HG03025 (cell line): ENCODE results near the gene AUTS2.

Source experiments
- ATAC-seq: cut with Tn5 transposase; IDR thresholded peaks from one replicate; pipeline ENCODE4 v1.9.1; 2021; ENCODE audit warnings: mild to moderate bottlenecking, moderate library complexity; ENCODE audit not compliant: unreplicated experiment, low FRiP score

AUTS2 gene

DNA sequence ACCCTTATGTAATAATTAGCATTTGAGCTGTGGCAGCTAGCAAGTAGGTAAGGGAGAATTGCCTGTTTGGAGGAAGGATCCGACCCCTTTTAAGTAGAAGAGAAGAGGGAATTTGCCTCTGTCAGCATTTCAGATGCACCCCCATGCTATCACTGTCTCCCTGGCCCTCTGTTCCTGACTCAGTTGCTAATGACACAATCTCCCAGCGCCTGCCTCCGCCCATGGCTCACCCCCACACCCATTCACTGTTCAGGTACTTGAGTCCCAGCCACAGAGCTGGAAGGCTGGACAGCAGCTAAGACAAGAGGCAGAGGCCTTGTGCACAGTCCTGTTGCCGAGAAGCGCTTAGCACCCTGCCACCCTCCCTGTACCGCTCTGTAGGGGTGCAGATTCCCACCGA is 1021.4 kb downstream of the AUTS2 start:
- ATAC-seq, result no peak

DNA sequence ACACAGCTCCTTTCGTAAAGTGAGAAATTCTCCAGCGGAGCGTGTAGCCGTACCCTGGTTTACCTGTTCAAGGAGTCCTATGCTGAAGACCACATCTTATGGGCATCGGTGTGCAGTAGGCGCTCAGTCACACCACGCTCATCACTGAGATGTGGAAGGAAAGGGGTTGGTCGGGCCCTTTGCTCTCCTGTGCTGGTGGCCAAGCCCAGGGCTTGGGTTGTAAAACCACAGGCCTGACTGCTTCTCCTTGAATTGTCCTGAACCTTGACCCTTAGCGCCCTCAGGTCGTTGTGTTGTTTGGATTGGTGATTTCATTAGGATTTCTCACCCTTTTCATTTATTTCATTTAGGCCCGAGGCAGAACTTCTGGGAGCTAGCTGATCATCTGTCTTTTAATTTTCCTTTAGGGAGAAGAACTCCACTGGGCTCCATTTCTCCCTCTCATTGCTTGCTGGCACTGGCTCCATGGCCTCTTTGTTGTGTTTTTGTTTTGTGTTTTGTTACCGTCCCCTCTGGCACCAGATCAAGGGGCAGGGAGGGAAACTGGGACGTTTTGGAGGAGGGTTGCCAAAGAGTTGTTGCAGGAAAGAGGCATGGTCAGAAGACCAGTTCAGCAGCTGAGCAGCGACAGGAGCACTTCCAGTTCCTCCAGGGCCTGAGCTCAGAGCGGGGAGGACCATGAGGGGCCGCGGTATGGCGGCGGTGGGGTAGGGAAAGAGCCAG is 1022.2 kb downstream of the AUTS2 start:
- no peak for ATAC-seq

DNA sequence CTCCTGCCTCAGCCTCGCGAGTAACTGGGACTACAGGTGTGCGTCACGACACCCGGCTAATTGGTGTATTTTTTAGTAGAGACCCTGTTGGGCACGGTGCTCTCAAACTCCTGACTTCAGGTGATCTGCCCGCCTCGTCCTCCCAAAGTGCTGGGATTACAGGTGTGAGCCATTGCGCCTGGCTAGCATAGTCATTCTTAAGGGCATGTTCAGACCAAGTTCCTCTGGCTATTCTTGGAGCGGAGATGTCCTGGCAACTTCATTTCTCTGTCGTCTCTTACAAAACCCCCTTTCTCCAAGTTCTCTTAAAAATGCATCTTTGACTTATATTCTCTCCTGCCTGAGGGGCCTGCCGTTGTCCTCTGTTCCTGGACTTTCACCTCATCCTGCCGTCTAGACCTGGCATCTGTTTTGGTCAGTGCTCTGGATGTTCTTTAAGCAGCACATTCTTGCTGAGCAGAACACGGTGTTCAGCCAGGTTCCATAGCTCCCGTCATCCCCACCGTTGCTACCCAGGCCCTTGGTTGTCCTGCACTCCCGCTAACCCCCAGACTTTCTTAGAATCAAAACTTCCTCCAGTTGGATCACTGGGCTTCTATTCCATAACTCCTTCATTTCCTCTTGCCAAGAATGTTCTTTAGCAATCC is 1023.8 kb downstream of the AUTS2 start:
- ATAC-seq, result no peak

GRCh38 chr7:70622936-70623335 is 1024.7 kb downstream of the AUTS2 start:
- no peak for ATAC-seq

DNA sequence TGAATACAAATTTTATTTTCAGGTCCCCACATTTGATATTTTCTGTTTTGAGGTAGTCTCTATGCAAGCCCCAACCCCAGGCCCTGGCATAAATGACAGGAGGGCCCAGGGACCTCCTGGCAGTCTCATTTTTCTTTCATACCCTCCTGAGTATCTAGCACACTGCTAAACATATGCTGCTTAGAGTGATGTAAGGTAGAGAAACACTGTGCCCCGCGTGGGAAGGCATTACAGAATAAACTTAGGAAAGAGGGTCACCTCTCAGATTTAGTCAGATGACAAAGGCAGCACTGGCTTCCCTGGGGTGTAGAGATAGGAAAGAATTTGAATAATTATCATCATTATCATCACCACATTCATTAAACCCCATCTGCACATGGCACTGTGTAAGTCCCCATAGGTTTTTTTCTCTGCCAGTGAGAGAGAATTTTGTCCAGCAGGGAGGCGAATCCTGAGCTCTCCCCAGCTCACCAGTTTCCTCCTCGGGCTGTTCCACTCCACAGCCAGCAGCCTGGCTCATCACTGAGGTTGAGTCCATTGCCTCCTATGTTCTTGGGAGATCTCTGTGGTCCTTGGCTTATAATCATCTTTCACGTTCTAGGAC is 1026.3 kb downstream of the AUTS2 start:
- no peak for ATAC-seq

- ATAC-seq, result no peak
Observed at GRCh38 chr7:70627461-70627860, 1029.2 kb downstream of the AUTS2 start.

DNA sequence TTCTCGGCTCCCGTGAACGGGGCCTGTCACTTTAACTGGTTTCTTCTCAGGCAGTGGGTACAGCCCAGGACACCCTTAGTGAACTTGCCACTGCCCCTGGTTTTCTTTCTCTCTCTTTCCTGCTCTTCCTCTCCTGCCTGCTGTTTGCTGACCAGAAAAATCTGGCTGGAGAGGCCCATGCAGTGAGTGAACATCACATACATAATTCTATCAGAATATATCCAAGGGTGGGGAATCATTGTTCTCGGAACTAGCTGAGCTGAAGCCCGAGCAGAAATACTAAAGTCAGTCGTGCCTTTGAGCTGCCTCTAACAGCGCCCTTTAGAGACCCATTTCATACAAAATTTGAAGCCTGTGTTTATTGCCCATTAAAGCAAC is 1032.2 kb downstream of the AUTS2 start:
- ATAC-seq, result no peak

- ATAC-seq, result no peak
Observed at GRCh38 chr7:70630818-70631457, 1032.7 kb downstream of the AUTS2 start.

DNA sequence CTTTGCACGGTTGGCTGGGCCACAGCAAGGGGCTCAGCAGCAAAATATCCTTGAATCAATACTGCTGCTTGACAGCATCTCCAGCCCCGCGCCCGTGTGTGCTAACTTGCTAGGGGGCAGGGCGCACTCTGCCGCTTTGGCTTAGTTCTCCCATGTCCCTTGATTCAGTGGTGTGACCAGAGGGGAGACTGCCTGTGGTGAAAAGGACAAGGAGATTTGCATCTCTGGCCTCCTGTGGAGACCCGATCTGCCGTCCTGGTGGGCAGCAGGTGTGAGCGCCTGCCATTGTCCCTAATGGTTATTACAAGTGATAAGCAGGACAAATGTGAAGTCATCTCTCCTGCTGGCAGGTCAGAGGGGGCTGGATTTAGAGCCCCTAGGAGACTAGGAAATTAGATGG is 1033.4 kb downstream of the AUTS2 start:
- ATAC-seq, result no peak

- no peak for ATAC-seq
Observed at GRCh38 chr7:70632400-70632799, 1034.1 kb downstream of the AUTS2 start.

DNA sequence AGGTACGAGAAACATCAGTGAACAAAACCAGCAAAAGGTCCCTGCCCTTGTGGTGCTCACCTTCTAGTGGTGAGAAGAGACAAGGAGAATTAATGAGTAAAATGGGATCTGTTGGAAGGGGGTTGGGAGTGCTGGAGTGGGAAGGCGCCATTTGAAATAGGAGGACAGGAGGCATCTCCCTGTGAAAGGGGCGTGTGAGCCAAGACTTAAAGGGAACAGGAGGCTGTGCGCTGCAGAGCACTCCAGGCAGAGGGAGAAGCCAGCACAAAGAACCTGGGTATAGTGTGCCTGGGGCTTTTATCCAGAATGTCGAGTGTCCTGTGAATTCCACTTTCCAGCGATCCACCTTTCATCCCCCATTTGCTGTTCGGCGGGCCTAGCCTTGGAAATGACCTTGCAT is 1035.8 kb downstream of the AUTS2 start:
- no peak for ATAC-seq

DNA sequence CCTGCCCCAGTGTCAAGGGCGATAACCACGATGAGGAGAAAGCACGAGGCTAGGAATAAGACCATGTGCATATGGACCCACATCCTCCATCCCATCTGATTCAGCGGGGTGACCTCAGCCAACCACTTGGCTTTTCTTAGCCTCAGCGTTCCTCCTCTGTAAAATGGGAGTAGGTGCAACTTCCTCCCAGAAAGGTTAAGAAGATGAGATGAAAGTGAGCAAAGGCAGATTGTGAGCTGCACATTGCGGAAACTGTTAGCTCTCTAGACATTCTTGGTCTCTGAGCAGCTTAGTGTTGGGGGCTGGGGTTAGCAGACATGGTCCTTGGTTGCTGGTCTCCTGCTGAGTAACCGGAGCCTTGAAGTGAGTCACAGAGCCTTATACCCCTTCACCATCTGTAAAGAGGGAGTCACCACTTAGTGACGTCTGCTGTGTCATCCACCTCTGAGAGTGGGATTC is 1036.4 kb downstream of the AUTS2 start:
- no peak for ATAC-seq

- no peak for ATAC-seq
Observed at GRCh38 chr7:70635633-70636032, 1037.4 kb downstream of the AUTS2 start.

- ATAC-seq, result no peak
Observed at GRCh38 chr7:70636169-70636568, 1037.9 kb downstream of the AUTS2 start.

GRCh38 chr7:70637726-70638125 is 1039.5 kb downstream of the AUTS2 start:
- no peak for ATAC-seq

DNA sequence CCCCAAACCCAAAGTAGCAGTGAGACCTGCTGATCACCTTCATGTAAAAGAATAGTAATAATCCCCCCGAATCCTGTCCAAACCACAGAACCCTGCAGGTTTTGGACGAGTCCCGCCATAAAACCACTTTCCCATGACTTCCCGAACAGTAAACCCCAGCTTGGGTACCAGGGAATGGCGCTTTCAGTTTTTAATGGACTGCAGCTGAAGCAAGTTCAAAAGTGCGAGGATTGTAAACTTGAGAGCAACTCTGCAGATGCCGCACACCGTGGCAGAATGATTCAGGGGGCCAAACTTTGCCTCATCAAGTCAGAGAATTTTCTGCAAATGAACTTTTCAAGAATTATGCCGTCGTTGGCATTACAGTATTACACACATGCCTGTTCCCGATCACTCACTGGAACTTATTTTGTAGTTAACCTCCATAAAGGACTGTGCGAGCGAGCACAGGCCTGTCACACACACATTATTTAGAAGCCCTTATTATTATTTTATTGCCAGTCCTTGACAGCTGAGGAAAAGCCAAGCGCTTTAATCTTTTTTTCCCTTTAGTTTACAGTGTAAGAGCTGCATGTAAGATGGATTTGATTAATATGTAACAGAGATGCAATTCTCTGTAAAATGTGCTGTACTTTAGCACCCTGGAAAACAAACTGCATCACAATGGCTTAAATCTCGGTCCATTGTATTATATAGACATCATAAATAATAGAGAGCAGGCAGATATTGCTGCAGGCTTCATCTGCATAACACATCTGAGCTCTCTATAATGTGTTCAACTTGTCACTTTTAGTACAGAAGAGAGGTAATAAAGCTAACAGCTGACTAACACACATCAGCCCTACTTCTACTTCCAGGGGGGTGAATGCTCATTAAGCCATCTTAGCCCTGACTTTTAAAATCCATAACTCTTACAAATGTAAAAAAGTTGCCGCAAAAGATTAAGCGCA is 1040.2 kb downstream of the AUTS2 start:
- ATAC-seq, result no peak

- no peak for ATAC-seq
Observed at GRCh38 chr7:70640266-70640833, 1042.1 kb downstream of the AUTS2 start.

DNA sequence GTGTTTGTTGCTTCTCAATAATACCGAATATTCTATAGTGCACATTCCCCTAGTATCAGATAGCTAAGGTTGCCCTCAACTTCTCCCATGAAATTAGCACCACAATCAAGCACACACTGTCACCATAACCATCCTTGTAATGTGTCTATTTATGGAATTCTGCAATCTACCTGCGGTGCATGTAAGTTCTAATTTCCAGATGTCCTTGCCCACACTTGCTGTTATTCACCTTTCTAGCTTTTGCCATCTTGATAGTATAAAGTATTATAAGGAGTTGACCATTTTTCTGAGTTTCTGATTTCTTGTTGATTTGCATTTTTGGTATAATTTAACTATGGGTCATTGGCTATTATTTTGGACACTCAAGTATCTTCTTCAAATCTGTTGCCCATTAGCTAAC is 1043.6 kb downstream of the AUTS2 start:
- no peak for ATAC-seq

DNA sequence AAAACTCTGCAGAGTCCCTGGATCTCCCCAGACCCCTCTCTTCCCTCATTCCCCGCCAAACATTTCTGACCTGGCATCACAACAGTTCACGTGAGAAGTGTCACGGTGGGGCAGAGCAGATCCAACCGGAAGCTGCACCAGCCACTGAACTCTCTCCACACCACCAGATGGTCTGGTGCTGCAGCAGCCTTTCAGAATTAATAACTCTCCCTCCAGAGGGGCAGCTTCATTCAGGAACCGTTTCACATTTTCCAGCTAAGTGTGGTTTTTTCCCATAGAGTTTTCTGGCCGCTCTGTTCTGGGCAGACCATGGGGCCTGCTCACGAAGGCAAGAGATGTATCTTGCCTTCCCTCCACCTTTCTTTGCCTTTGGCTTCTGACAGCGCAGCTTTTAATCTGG is 1047.0 kb downstream of the AUTS2 start:
- ATAC-seq, result no peak

DNA sequence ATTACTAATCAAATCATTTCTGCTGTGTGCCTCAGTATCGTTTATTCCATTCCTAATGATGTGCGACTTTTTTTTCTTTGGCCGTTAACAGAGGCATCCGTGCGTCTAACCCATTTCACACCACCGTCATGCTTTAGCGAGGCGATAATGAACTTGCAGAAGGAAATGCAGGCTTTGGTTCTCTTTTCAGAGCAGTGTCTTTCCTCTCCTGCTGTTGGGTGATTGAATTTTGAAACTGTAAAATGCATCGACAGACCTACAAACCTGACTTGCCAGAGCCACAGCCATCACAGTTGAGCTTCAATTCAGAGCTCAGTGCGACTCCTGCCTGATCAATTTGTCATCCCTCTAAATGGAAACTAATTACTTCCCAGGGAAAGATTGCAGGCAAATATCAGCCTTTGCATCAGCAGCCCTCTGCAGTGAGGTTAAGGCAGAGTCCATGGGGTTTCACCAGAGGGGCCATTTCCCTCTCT is 1047.6 kb downstream of the AUTS2 start:
- no peak for ATAC-seq
